H1 (cell line): ENCODE measurements around the gene PIGL. TPM values are rescaled to one million over a fixed set of nuclear protein-coding genes. Genes with fewer than 3 reads are reported as not detected.

Source experiments
- CTCF ChIA-PET: fragments of 300-600 bp; sonication (Branson Sonifier 250); formaldehyde crosslinking; loops from one replicate; lab custom pipeline; 2021; ENCODE audit not compliant: partially characterized antibody; lab: Charles Lee
- POLR2A ChIA-PET: fragments of 300-600 bp; sonication (Branson Sonifier 250); formaldehyde crosslinking; loops from one replicate; lab custom pipeline; 2021; ENCODE audit warnings: inconsistent platforms; ENCODE audit not compliant: partially characterized antibody; lab: Charles Lee
- DNase-seq, 2 experiments: peaks; one replicate each; pipeline versions ENCODE4 v3.0.0 to v3.0.0-alpha.2; 2010 to 2022; ENCODE audit warnings: low spot score in 2 of 2, low read depth in 1 of 2, mixed read lengths in 1 of 2
- FAIRE-seq: peaks from 2 replicates; lab custom pipeline; 2011; peaks lifted over from hg19 to GRCh38; lab: Jason Lieb, UNC
- H2AFZ ChIP-seq: 2 replicates; pipeline ENCODE4 v1.8.1; 2012; ENCODE audit warnings: low read length, inconsistent platforms
- H2AK5ac ChIP-seq: 2 replicates; pipeline ENCODE4 v1.6.1; 2013; ENCODE audit warnings: low read depth, low read length
- H2BK120ac ChIP-seq: replicated peaks from 2 replicates; pipeline ENCODE3; 2013; ENCODE audit warnings: low read depth, low read length, inconsistent platforms
- H2BK12ac ChIP-seq: 2 replicates; pipeline ENCODE4 v1.6.1; 2013; ENCODE audit warnings: low read depth, low read length
- H2BK15ac ChIP-seq: 2 replicates; pipeline ENCODE4 v1.6.1; 2013; ENCODE audit warnings: low read length
- H2BK20ac ChIP-seq: 2 replicates; pipeline ENCODE4 v1.6.1; 2013; ENCODE audit warnings: low read length
- H2BK5ac ChIP-seq: 2 replicates; pipeline ENCODE4 v1.6.1; 2013; ENCODE audit warnings: low read depth, low read length
- H3K14ac ChIP-seq: 2 replicates; pipeline ENCODE4 v1.6.1; 2013; ENCODE audit warnings: inconsistent platforms; ENCODE audit not compliant: insufficient read length
- H3K18ac ChIP-seq: 2 replicates; pipeline ENCODE4 v1.6.1; 2013; ENCODE audit warnings: low read length; ENCODE audit errors: extremely low read depth
- H3K23ac ChIP-seq: 2 replicates; pipeline ENCODE4 v1.6.1; 2013; ENCODE audit warnings: inconsistent platforms; ENCODE audit not compliant: insufficient read length
- H3K23me2 ChIP-seq: 2 replicates; pipeline ENCODE4 v1.6.1; 2013; ENCODE audit warnings: low read depth, low read length
- H3K27ac ChIP-seq: 2 replicates; pipeline ENCODE4 v1.6.1; 2011; ENCODE audit warnings: low read depth, low read length, inconsistent platforms
- H3K27me3 ChIP-seq, 4 experiments: replicated peaks in 1 of 4; 1 replicate in 1 of 4; 2 replicates in 3 of 4; pipeline versions ENCODE4 v1.6.1 to v1.8.1; 2011 to 2013; ENCODE audit warnings: low read length in 3 of 4, mild to moderate bottlenecking in 3 of 4, inconsistent platforms in 2 of 4, mixed read lengths in 2 of 4, moderate library complexity in 1 of 4; ENCODE audit not compliant: control insufficient read depth in 3 of 4, insufficient read depth in 3 of 4; ENCODE audit errors: extremely low read depth in 1 of 4
- H3K36me3 ChIP-seq, 4 experiments: 2 replicates each; pipeline versions ENCODE4 v1.6.1 to v1.8.1; 2011 to 2013; ENCODE audit warnings: mild to moderate bottlenecking in 4 of 4, low read length in 3 of 4, moderate library complexity in 2 of 4, control low read depth in 1 of 4, inconsistent platforms in 1 of 4; ENCODE audit not compliant: insufficient read depth in 4 of 4, control insufficient read depth in 2 of 4
- H3K4ac ChIP-seq: replicated peaks from 2 replicates; pipeline ENCODE3; 2013; ENCODE audit warnings: low read length, low read depth, mixed read lengths, inconsistent platforms; ENCODE audit not compliant: insufficient read length
- H3K4me1 ChIP-seq, 4 experiments: replicated peaks in 1 of 4; 1 replicate in 1 of 4; 2 replicates in 3 of 4; pipeline versions ENCODE4 v1.6.1 to v1.8.1; 2011 to 2013; ENCODE audit warnings: low read length in 3 of 4, inconsistent platforms in 2 of 4, mixed read lengths in 1 of 4; ENCODE audit not compliant: insufficient read depth in 4 of 4, control insufficient read depth in 3 of 4
- H3K4me2 ChIP-seq, 2 experiments: 2 replicates each; pipeline versions ENCODE4 v1.6.1 to v1.8.1; 2011 to 2013; ENCODE audit warnings: low read depth in 2 of 2, low read length in 2 of 2, control low read depth in 1 of 2, inconsistent platforms in 1 of 2, mild to moderate bottlenecking in 1 of 2; ENCODE audit not compliant: insufficient read depth in 1 of 2
- H3K4me3 ChIP-seq, 4 experiments: fragments of 200-600, 300-600 bp in 1 of 4; sonication (generic), shearing (Covaris generic), sonication (Bioruptor Twin) in 1 of 4; 2 replicates each; pipeline versions ENCODE4 v1.5.1 to v1.8.1; 2011 to 2016; ENCODE audit warnings: low read length in 4 of 4, low read depth in 3 of 4, control low read depth in 2 of 4, inconsistent platforms in 2 of 4, mild to moderate bottlenecking in 2 of 4, mixed read lengths in 1 of 4, moderate library complexity in 1 of 4; ENCODE audit not compliant: insufficient read depth in 2 of 4; ENCODE audit errors: extremely low read depth in 1 of 4
- H3K56ac ChIP-seq: replicated peaks from 2 replicates; pipeline ENCODE3; 2013; ENCODE audit warnings: low read depth, mild to moderate bottlenecking, mixed read lengths, low read length, inconsistent platforms; ENCODE audit not compliant: insufficient read length
- H3K79me1 ChIP-seq: 2 replicates; pipeline ENCODE4 v1.6.1; 2013; ENCODE audit warnings: low read depth, low read length, control low read depth
- H3K79me2 ChIP-seq, 2 experiments: 2 replicates each; pipeline versions ENCODE4 v1.6.1 to v1.8.1; 2012 to 2013; ENCODE audit warnings: low read length in 2 of 2, mild to moderate bottlenecking in 2 of 2, inconsistent platforms in 1 of 2; ENCODE audit not compliant: insufficient read depth in 2 of 2, control insufficient read depth in 1 of 2
- H3K9ac ChIP-seq, 4 experiments: replicated peaks in 1 of 4; 1 replicate in 1 of 4; 2 replicates in 3 of 4; pipeline versions ENCODE4 v1.6.1 to v1.8.1; 2011 to 2013; ENCODE audit warnings: low read depth in 3 of 4, low read length in 3 of 4, control low read depth in 2 of 4, mild to moderate bottlenecking in 2 of 4, moderate library complexity in 2 of 4, inconsistent platforms in 1 of 4; ENCODE audit errors: extremely low read depth in 1 of 4
- H3K9me3 ChIP-seq, 2 experiments: 2 replicates each; pipeline versions ENCODE4 v1.6.1 to v1.8.1; 2012 to 2013; ENCODE audit warnings: mild to moderate bottlenecking in 2 of 2, moderate library complexity in 2 of 2, control low read depth in 1 of 2, inconsistent platforms in 1 of 2, low read depth in 1 of 2, low read length in 1 of 2, mixed read lengths in 1 of 2; ENCODE audit not compliant: insufficient read depth in 2 of 2
- H4K20me1 ChIP-seq, 2 experiments: replicated peaks in 1 of 2; 2 replicates each; pipeline versions ENCODE3 to v1.8.1; 2011 to 2013; ENCODE audit warnings: inconsistent platforms in 2 of 2, low read length in 2 of 2, mild to moderate bottlenecking in 1 of 2; ENCODE audit not compliant: insufficient read depth in 2 of 2, control insufficient read depth in 1 of 2
- H4K5ac ChIP-seq: 2 replicates; pipeline ENCODE4 v1.6.1; 2013; ENCODE audit warnings: low read length, low read depth, mixed read lengths, inconsistent platforms; ENCODE audit not compliant: insufficient read length
- H4K8ac ChIP-seq: 2 replicates; pipeline ENCODE4 v1.8.0; 2013; ENCODE audit warnings: mild to moderate bottlenecking, moderate library complexity, low read length, inconsistent platforms; ENCODE audit not compliant: insufficient read depth; ENCODE audit errors: extremely low read depth
- H4K91ac ChIP-seq: replicated peaks from 2 replicates; pipeline ENCODE3; 2013; ENCODE audit warnings: low read length, mixed read lengths, inconsistent platforms; ENCODE audit not compliant: insufficient read length
- CREB1 ChIP-seq: IDR thresholded peaks from 2 replicates; pipeline ENCODE4 v1.6.1; 2012; ENCODE audit warnings: inconsistent platforms
- WGBS, 2 experiments: shearing (Covaris generic) in 1 of 2; methylation state at CpG; one replicate each; pipeline versions ENCODE4 v1.1.6 to v1.1.7; 2013 to 2015; ENCODE audit warnings: low lambda C conversion rate in 2 of 2, mixed read lengths in 2 of 2, inconsistent platforms in 1 of 2, low coverage in 1 of 2, missing lambda C conversion rate in 1 of 2; ENCODE audit not compliant: insufficient replicate concordance in 2 of 2, insufficient coverage in 1 of 2, insufficient read length in 1 of 2; ENCODE audit errors: extremely low coverage in 1 of 2, missing lambda C conversion rate in 1 of 2; 5-methylcytosine and 5-hydroxymethylcytosine counted together
- polyA plus RNA-seq, 7 experiments: library from polyadenylated mRNA; depleted of rRNA in 3 of 7; stranded (reverse) in 5 of 7; unstranded in 2 of 7; fragments of >200 nt in 5 of 7; fragments of 200-250 nt in 2 of 7; gene quantifications; 1 replicate in 5 of 7; 2 replicates in 1 of 7; 4 replicates in 1 of 7; pipeline versions ENCODE4 v1.2.1 to v1.2.3, GENCODE V29; 2011 to 2013; ENCODE audit warnings: missing spikeins in 2 of 7, mixed read lengths in 2 of 7
- total RNA-seq: library from RNA; stranded (reverse); fragmentation: NEBNext Ultra II Directional; extraction: Animal tissue kit (Norgen Biotek cat#: 25700); gene quantifications from 2 replicates; pipeline ENCODE4 v1.2.1, GENCODE V29; 2021
- TF ChIP-seq, protein P1 (sequence below): IDR thresholded peaks from 2 replicates; pipeline ENCODE4 v1.6.1; 2011; ENCODE audit warnings: low read length, improper control_type of control experiment

PIGL gene
- total and polyA plus RNA-seq, 2 of the 8 experiments (the other 6 are each of a cell fraction or from before 2014, with no cell fraction given) = 28.4 to 30.8 TPM

DNA sequence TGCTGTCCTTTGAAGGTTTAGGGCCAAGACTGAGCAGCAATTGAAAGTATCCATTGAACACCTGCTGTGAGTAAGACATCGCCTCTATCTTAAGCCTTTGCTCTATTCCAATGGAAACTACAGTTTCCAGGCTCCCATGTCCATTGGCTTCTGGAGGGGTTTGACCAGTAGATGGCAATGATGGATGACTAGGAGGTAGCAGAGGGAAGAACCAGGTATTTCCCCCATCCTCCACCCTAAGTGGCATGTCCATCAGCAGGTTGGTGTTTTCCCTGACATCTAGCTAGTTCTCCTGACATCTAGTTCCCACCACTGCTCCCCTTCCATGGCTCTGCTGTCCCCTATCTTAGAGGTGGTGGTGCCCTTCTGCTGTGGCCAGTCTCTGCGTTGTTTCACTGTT lies 77.5 kb downstream of the PIGL start:
- ChIA-PET CTCF (interaction anchor here (0.9 to 4.0 kb wide), 5 partner anchors 9 to 34 kb away, joined by 3 to 37 read pairs (median 4); no protein-coding TSS in a partner anchor), POLR2A (no interaction called here)
- Histone ChIP-seq H3K14ac (no peak overlapping the region), H4K91ac (no peak overlapping the region), H2BK20ac (no peak overlapping the region), H2BK15ac (no peak overlapping the region), H3K4ac (no peak overlapping the region), H2BK120ac (no peak overlapping the region), H3K56ac (no peak overlapping the region), H3K23ac (no peak overlapping the region), H4K8ac (no peak overlapping the region), H4K5ac (no peak overlapping the region), H3K4me1 (peaks cover 0 to 5% (median 4%) of the 10 kb centered on the region in 4 experiments; a peak in 4 of 7 replicates), H3K27ac (no peak overlapping the region), H3K79me2 (no peaks in the 10 kb centered on the region), H3K23me2 (no peaks in the 10 kb centered on the region), H2AK5ac (no peak overlapping the region), H3K27me3 (no peaks in the 10 kb centered on the region), H3K18ac (no peak overlapping the region), H3K79me1 (no peaks in the 10 kb centered on the region; the same call in 1 of the 2 replicates), H2AFZ (no peak overlapping the region), H3K4me3 (no peak overlapping the region), H3K9me3 (no peaks in the 10 kb centered on the region), H2BK5ac (no peak overlapping the region), H2BK12ac (no peak overlapping the region), H3K9ac (no peak overlapping the region), H3K36me3 (no peaks in the 10 kb centered on the region), H3K4me2 (no peak overlapping the region), H4K20me1 (peaks cover 2% of the 10 kb centered on the region in 2 experiments)
- FAIRE-seq (no peak), DNase-seq (no peak)
- 96% methylated on average over 2 of the region's 2 CpGs; no CpG with 5 or more reads in 1 of the 2 experiments for WGBS, 2 experiments
- no peak for TF ChIP-seq CREB1
- TF ChIP-seq, protein P1, sequence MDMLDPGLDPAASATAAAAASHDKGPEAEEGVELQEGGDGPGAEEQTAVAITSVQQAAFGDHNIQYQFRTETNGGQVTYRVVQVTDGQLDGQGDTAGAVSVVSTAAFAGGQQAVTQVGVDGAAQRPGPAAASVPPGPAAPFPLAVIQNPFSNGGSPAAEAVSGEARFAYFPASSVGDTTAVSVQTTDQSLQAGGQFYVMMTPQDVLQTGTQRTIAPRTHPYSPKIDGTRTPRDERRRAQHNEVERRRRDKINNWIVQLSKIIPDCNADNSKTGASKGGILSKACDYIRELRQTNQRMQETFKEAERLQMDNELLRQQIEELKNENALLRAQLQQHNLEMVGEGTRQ = no peak
